HepG2 (cell line): ENCODE data around the gene RIPOR3. TPM values are rescaled to one million over a fixed set of nuclear protein-coding genes. Genes with fewer than 3 reads are reported as not detected.

Experiments used
- ATAC-seq: fragments of 200-7000 bp; cut with Tn5 transposase; 3 replicates; pipeline ENCODE4 v1.9.1; 2020; ENCODE audit warnings: mild to moderate bottlenecking, moderate library complexity
- BruUV-seq: library from RNA; stranded (reverse); fragments of 400-500 nt; replicated peaks from 2 replicates; lab custom pipeline; 2021; lab: Mats Ljungman, UMichigan
- CTCF ChIA-PET: fragments of 300-600 bp; formaldehyde crosslinking; extraction: SDS; loops from one replicate; lab custom pipeline; 2021; ENCODE audit warnings: low total read pairs, inconsistent platforms, low intra/inter-chr PET ratio; lab: Yijun Ruan, JAX
- POLR2A ChIA-PET: fragments of 350-600 bp; sonication (Branson Sonifier 250); formaldehyde crosslinking; loops from one replicate; lab custom pipeline; 2020; ENCODE audit warnings: antibody characterized with exemption, inconsistent platforms; lab: Yijun Ruan, JAX
- DNase-seq: peaks from one replicate; pipeline ENCODE4 v3.0.0-alpha.2; 2015; ENCODE audit warnings: low spot score
- FAIRE-seq: peaks from 3 replicates; lab custom pipeline; 2011; peaks lifted over from hg19 to GRCh38; lab: Jason Lieb, UNC
- H2AFZ ChIP-seq: one replicate; pipeline ENCODE4 v1.6.1; 2011; ENCODE audit warnings: low read length, inconsistent platforms
- H3K27ac ChIP-seq: fragments of 300-600 bp; 3 replicates; pipeline ENCODE4 v1.8.0; 2011; ENCODE audit warnings: mixed run types, mild to moderate bottlenecking, mixed read lengths, low read length, inconsistent platforms; ENCODE audit not compliant: insufficient read depth; ENCODE audit errors: extremely low read length
- H3K27me3 ChIP-seq, 2 experiments: fragments of 200-600 bp in 1 of 2; 2 replicates in 1 of 2; 3 replicates in 1 of 2; pipeline versions ENCODE4 v1.6.0 to v1.8.0; 2011; ENCODE audit warnings: low read length in 2 of 2, mild to moderate bottlenecking in 2 of 2, moderate library complexity in 2 of 2, inconsistent platforms in 1 of 2; ENCODE audit not compliant: insufficient read depth in 2 of 2, control insufficient read depth in 1 of 2
- H3K36me3 ChIP-seq, 2 experiments: fragments of 200-600 bp in 1 of 2; replicated peaks in 1 of 2; 2 replicates in 1 of 2; 3 replicates in 1 of 2; pipeline versions ENCODE4 v1.5.1 to v1.8.0; 2011; ENCODE audit warnings: low read length in 2 of 2, inconsistent platforms in 1 of 2; ENCODE audit not compliant: insufficient read depth in 2 of 2, control insufficient read depth in 1 of 2
- H3K4me1 ChIP-seq: 2 replicates; pipeline ENCODE4 v1.5.1; 2012; ENCODE audit warnings: low read length, inconsistent platforms; ENCODE audit not compliant: insufficient read depth
- H3K4me2 ChIP-seq: 2 replicates; pipeline ENCODE4 v1.6.0; 2011; ENCODE audit warnings: low read depth, low read length, inconsistent platforms
- H3K4me3 ChIP-seq, 3 experiments: fragments of 200-600 bp in 1 of 3; sonication (generic), shearing (Covaris generic) in 1 of 3; replicated peaks in 1 of 3; 2 replicates each; pipeline ENCODE4 v1.5.1; 2011 to 2016; ENCODE audit warnings: low read length in 3 of 3, inconsistent platforms in 2 of 3, low read depth in 2 of 3, mild to moderate bottlenecking in 2 of 3, control low read depth in 1 of 3, mixed read lengths in 1 of 3; ENCODE audit not compliant: insufficient read depth in 1 of 3
- H3K79me2 ChIP-seq: one replicate; pipeline ENCODE4 v1.6.1; 2011; ENCODE audit warnings: low read length, inconsistent platforms; ENCODE audit not compliant: insufficient read depth
- H3K9ac ChIP-seq: 2 replicates; pipeline ENCODE4 v1.6.0; 2011; ENCODE audit warnings: mild to moderate bottlenecking, low read depth, low read length, inconsistent platforms; ENCODE audit not compliant: insufficient read depth
- H3K9me3 ChIP-seq: 2 replicates; pipeline ENCODE4 v1.5.1; 2012; ENCODE audit warnings: mild to moderate bottlenecking, low read length
- H4K20me1 ChIP-seq: 2 replicates; pipeline ENCODE4 v1.6.0; 2011; ENCODE audit warnings: inconsistent platforms, mild to moderate bottlenecking, low read length, moderate library complexity; ENCODE audit not compliant: insufficient read depth
- ARID3A ChIP-seq: IDR thresholded peaks from 2 replicates; pipeline ENCODE4 v1.6.1; 2012; ENCODE audit warnings: low read depth, low read length, improper control_type of control experiment
- CEBPG ChIP-seq: IDR thresholded peaks from 2 replicates; pipeline ENCODE4 v1.6.1; 2016
- FOXP4 ChIP-seq: sonication (generic); formaldehyde crosslinking; IDR thresholded peaks from 2 replicates; pipeline ENCODE4 v1.4.0; 2020; ENCODE audit warnings: missing genetic modification reagents
- HOXA3 ChIP-seq: sonication (generic); formaldehyde crosslinking; IDR thresholded peaks from 2 replicates; pipeline ENCODE4 v1.5.0; 2020; ENCODE audit warnings: missing genetic modification reagents
- HOXA9 ChIP-seq: sonication (generic); formaldehyde crosslinking; IDR thresholded peaks from 2 replicates; pipeline ENCODE4 v1.8.1; 2022; ENCODE audit warnings: missing genetic modification reagents, mild to moderate bottlenecking, moderate library complexity, borderline replicate concordance
- MXI1 ChIP-seq: IDR thresholded peaks from 3 replicates; pipeline ENCODE4 v1.6.1; 2012; ENCODE audit warnings: low read depth, low read length, inconsistent platforms, borderline replicate concordance
- NCOA2 ChIP-seq: sonication (generic); formaldehyde crosslinking; IDR thresholded peaks from 2 replicates; pipeline ENCODE4 v1.8.0; 2022; ENCODE audit warnings: inconsistent platforms
- NR2C2 ChIP-seq: sonication (generic); formaldehyde crosslinking; IDR thresholded peaks from 2 replicates; pipeline ENCODE4 v1.4.0; 2020; ENCODE audit warnings: missing genetic modification reagents, mild to moderate bottlenecking, moderate library complexity, borderline replicate concordance
- PLSCR1 ChIP-seq: sonication (generic); formaldehyde crosslinking; IDR thresholded peaks from 2 replicates; pipeline ENCODE4 v1.5.0; 2020; ENCODE audit warnings: missing genetic modification reagents, mild to moderate bottlenecking, borderline replicate concordance
- SMAD3 ChIP-seq: sonication (generic); formaldehyde crosslinking; IDR thresholded peaks from 2 replicates; pipeline ENCODE4 v1.4.0; 2020; ENCODE audit warnings: missing genetic modification reagents
- SMAD9 ChIP-seq: sonication (generic); formaldehyde crosslinking; IDR thresholded peaks from 2 replicates; pipeline ENCODE4 v1.5.1; 2020; ENCODE audit warnings: mild to moderate bottlenecking, missing genetic modification reagents
- SOX6 ChIP-seq, 2 experiments: fragments of 450-650 bp in 1 of 2; sonication (generic) in 1 of 2; formaldehyde crosslinking in 1 of 2; IDR thresholded peaks; 2 replicates each; pipeline versions ENCODE4 v1.4.0 to v1.6.1; 2017 to 2020; ENCODE audit warnings: antibody characterized with exemption in 1 of 2, mild to moderate bottlenecking in 1 of 2, missing genetic modification reagents in 1 of 2
- YY1 ChIP-seq: IDR thresholded peaks from 2 replicates; pipeline ENCODE4 v1.6.1; 2011; ENCODE audit warnings: low read length, low read depth, moderate library complexity, mild to moderate bottlenecking; ENCODE audit not compliant: insufficient read depth, insufficient replicate concordance
- ZKSCAN5 ChIP-seq: sonication (generic); formaldehyde crosslinking; IDR thresholded peaks from 2 replicates; pipeline ENCODE4 v1.5.1; 2020; ENCODE audit warnings: mild to moderate bottlenecking, missing genetic modification reagents
- ZNF362 ChIP-seq: sonication (generic); formaldehyde crosslinking; IDR thresholded peaks from 2 replicates; pipeline ENCODE4 v1.4.0; 2020; ENCODE audit warnings: missing genetic modification reagents, mild to moderate bottlenecking, borderline replicate concordance
- ZNF678 ChIP-seq: sonication (generic); formaldehyde crosslinking; IDR thresholded peaks from 2 replicates; pipeline ENCODE4 v1.4.0; 2020; ENCODE audit warnings: mild to moderate bottlenecking, missing genetic modification reagents
- ZSCAN9 ChIP-seq: IDR thresholded peaks from 2 replicates; pipeline ENCODE4 v1.6.1; 2016; ENCODE audit warnings: borderline replicate concordance
- WGBS: methylation state at CpG from one replicate; pipeline ENCODE4 v1.1.6; 2017; ENCODE audit warnings: low lambda C conversion rate; 5-methylcytosine and 5-hydroxymethylcytosine counted together
- in situ Hi-C: cut with HindIII; loops from 2 replicates; pipeline ENCODE4 v1.10.0; 2017; ENCODE audit warnings: low pct_unique_long_range_greater_than_20kb; ENCODE audit not compliant: extremely low pct_ligation_motif_present
- intact Hi-C: fragments of 100-400 bp; cut with micrococcal nuclease; formaldehyde crosslinking; loops from one replicate; pipeline ENCODE4 v1.10.0; 2022; ENCODE audit not compliant: unreplicated experiment
- polyA plus RNA-seq, 8 experiments: library from polyadenylated mRNA; depleted of rRNA in 3 of 8; stranded (reverse) in 7 of 8; unstranded in 1 of 8; fragments of >200 nt; fragmentation: Illumina TruSeq in 4 of 8; extraction: Trizol in 4 of 8; gene quantifications; 2 replicates each; pipeline versions ENCODE4 v1.2.1 to v1.2.3, GENCODE V29; 2011 to 2016; ENCODE audit warnings: low read depth in 4 of 8, missing spikeins in 1 of 8, mixed read lengths in 1 of 8; ENCODE audit not compliant: insufficient read depth in 1 of 8
- total RNA-seq, 5 experiments: library from RNA; depleted of rRNA; stranded (reverse); fragments of >200 nt; fragmentation: Illumina TruSeq; extraction: Trizol; gene quantifications; 2 replicates each; pipeline ENCODE4 v1.2.3, GENCODE V29; 2016; ENCODE audit warnings: low read depth in 1 of 5

RIPOR3 gene
- total and polyA plus RNA-seq, 2 of the 13 experiments (the other 11 are each of a cell fraction or from before 2014, with no cell fraction given): 0.18 TPM; not detected in 1

- WGBS: 71% methylated on average over 9 of the region's 9 CpGs
- intact Hi-C loops: no loop called here
- Histone ChIP-seq H3K27ac (no peak overlapping the region), H3K4me2 (peak overlapping the region; percentile 23), H3K79me2 (peaks cover 80% of the 10 kb centered on the region), H3K4me3 (no peak overlapping the region), H3K9me3 (no peaks in the 10 kb centered on the region), H3K27me3 (no peaks in the 10 kb centered on the region; a peak in 1 of 5 replicates), H3K36me3 (peaks cover 3 to 19% of the 10 kb centered on the region in 2 experiments), H3K4me1 (peaks cover 81% of the 10 kb centered on the region), H4K20me1 (peaks cover 18% of the 10 kb centered on the region), H3K9ac (no peak overlapping the region), H2AFZ (no peak overlapping the region)
- in situ Hi-C loops: loop anchor here (25.0 kb wide), 1 partner anchor 98 kb away; no protein-coding TSS in a partner anchor
- ChIA-PET POLR2A (interaction anchor here (2.6 to 5.1 kb wide), 2 partner anchors 9 to 12 kb away, joined by 13 to 53 read pairs; no protein-coding TSS in a partner anchor), CTCF (no interaction called here)
- no TSS peak for BruUV-seq
- DNase-seq (no peak), ATAC-seq (no peak), FAIRE-seq (no peak)
- TF ChIP-seq ZNF678: no peak
- no peak for TF ChIP-seq SOX6 (IDR thresholded peaks at IDR 0.05)
- TF ChIP-seq SOX6 (CRISPR knock-in tag; IDR thresholded peaks at IDR 0.05): peak; percentile 39; the same call in 1 of the 2 replicates
- 0 out of 2 replicates have a peak, but pooled peaks have one; percentile 21 for TF ChIP-seq NR2C2 (CRISPR knock-in tag)
- TF ChIP-seq PLSCR1 (CRISPR knock-in tag): no peak
- 0 out of 2 replicates have a peak, but pooled peaks have one; percentile 40 for TF ChIP-seq ZNF362 (CRISPR knock-in tag)
- no peak for TF ChIP-seq HOXA9 (CRISPR knock-in tag)
- no peak for TF ChIP-seq SMAD3 (CRISPR knock-in tag)
- no peak for TF ChIP-seq MXI1
- 0 out of 2 replicates have a peak, but pooled peaks have one; percentile 4 for TF ChIP-seq ZSCAN9
- TF ChIP-seq FOXP4: 0 out of 2 replicates have a peak, but pooled peaks have one; percentile 37
- 0 out of 2 replicates have a peak, but pooled peaks have one; percentile 13 for TF ChIP-seq NCOA2 (CRISPR knock-in tag)
- TF ChIP-seq ZKSCAN5 (CRISPR knock-in tag): no peak
- TF ChIP-seq SMAD9 (CRISPR knock-in tag): no peak
- TF ChIP-seq ARID3A: no peak
- TF ChIP-seq HOXA3 (CRISPR knock-in tag): peak; percentile 41; the same call in 1 of the 2 replicates
- TF ChIP-seq YY1: no peak
- peak; percentile 76 for TF ChIP-seq CEBPG (CRISPR knock-in tag)
These were observed 43.7 kb upstream of the RIPOR3 start for GRCh38 chr20:50734730-50735679.
